SKM-1 treated with dmso at 0.1 percent for 144 hours (cell line): ENCODE data around the gene CRYZL1.

Experiments
- DNase-seq: peaks from one replicate; lab custom pipeline; 2025; ENCODE audit not compliant: unreplicated experiment; lab: John Stamatoyannopoulos, UW

CRYZL1 gene

DNA sequence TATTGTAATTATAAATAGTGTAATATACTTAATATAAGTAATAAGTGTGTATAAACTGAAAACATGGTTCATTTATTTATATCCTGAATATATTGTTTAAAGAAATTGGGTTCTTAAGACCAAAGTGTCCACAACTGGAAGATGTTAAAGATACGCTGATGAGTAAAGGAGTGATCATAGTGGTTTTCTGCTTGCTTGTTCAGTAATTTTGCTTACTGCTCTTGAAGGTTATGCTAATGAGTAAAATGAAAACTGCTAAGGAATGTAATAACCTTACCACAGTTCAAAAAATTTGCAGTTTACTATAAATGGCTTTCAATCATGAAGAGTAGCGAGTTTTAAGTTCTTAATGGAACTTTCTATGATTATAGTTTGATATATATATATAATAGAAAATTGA is 75.0 kb downstream of the CRYZL1 start:
- no peak for DNase-seq

DNA sequence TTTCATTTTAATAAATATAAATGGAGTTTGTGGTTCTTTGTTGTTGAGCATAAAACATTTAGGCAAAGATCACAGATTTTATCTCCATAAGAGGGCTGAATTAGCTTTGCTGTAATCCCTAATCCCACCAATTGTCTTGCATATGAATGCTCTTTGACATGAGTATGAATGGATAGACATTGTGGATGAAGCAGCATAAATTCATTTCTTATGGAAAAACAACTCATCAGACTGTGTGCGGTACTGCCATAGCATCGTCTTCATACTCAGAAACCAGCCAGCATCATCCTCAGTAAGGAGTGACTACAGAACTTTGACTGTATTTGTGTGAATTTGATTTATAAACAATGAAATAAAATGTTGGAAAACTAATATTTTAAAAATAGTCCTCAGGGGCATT is 79.2 kb downstream of the CRYZL1 start:
- no peak for DNase-seq

DNA sequence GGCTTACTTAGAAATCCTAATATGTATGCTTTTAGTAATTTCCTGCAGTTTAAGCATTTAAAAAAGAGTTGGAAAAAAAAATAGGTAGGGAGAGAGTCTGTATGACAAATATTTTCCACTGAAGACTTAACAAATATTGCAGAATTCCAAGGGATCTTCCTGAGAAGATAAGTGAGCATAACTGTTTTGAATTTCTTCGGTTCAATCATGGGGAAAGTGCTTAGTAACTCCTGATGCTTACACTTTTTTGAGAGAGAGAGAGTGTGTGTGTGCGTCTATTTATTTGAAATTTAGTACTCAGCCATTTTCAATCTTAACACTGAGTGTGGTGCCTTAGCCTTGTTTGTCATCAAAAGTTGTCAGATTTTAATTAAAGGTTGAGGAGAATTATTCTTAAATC is 80.2 kb downstream of the CRYZL1 start:
- DNase-seq, result no peak

DNA sequence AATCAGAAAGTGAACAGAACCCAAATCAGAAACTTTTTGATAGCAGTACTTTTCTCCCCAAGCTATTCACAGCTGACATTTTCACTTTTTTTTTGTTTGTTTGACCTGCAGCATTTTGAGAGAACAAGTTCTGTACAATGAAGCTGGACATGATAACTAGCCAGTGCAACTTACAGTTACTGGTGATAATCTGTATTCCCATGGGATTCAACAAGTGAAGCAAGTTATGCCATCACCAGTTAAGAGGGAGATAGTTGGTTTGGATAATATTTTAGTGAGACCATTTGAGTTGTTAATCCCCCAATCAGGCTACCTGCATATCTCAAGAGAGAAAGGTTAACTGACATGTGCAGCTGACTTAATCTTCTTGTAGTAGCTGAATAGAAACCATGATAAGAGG is 80.6 kb downstream of the CRYZL1 start:
- DNase-seq, result no peak

DNA sequence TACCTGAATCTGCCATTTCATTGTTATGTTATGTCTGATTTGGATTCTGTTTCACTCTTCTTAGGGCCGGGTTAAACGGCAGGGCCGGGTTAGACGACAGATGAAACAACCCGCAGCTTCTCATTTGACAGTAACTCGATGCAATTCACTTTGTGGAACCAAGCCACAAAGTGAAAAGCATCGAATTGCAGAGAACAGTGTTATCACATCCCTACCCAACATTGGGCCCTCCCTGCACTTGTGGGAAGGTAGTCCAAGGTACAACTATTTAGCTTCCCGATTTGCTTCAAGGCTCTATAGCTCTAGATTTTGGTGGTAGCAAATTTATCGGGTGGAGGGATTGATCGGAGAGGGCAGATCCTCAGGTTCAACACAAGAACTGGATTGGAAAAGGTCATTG is 81.7 kb downstream of the CRYZL1 start:
- DNase-seq, result no peak

DNA sequence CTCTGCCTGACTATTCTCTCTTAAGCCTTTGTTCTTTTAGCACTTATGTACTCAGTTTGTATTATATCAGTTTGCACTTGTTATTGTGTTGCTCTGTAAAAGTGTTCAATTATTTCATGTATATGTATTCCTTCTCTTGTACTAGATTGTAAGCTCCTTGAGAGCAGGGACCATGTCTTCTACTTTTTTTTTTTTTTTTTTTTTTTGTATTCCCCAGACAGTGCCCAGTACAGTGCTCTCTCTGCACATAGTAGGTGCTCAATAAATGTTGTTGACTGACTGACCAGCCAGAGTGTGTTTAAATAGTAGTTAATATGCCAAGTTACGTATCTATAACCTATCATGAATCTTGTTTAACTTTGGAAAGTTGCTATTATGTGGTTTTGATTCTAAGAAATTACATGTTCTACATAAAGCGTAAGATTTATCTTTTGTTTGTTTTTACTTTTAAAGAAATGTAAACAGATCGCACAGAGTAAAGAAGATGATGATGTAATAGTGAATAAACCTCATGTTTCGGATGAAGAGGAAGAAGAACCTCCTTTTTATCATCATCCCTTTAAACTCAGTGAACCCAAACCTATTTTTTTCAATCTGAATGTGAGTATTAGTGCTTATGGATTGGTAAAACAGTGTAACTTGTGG is 82.6 kb downstream of the CRYZL1 start:
- no peak for DNase-seq

DNA sequence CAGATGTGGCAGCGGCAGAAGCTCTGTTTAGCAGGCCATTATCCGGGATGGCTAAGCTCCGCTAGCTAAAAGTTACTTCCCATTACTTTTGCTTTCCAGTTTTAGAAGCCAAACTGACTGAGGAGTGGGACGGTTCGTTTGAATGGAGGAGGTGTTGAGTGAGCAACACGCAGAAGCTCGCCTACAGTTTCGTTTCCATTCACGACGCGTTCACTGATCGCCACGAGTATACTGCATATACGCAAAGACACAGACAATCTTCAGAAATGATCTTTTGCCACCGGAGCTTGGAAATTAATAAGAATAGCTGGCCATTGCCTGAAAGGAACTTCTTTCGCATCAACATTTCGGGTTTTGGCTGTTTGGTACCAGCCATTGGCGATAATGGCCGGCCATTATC is 84.1 kb downstream of the CRYZL1 start:
- no peak for DNase-seq

DNA sequence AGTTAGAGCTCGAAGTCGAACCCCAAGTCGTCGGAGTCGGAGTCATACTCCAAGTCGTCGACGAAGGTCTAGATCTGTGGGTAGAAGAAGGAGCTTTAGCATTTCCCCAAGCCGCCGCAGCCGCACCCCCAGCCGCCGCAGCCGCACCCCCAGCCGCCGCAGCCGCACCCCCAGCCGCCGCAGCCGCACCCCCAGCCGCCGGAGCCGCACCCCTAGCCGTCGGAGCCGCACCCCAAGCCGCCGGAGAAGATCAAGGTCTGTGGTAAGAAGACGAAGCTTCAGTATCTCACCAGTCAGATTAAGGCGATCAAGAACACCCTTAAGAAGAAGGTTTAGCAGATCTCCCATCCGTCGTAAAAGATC is 86.6 kb downstream of the CRYZL1 start:
- DNase-seq, result no peak

DNA sequence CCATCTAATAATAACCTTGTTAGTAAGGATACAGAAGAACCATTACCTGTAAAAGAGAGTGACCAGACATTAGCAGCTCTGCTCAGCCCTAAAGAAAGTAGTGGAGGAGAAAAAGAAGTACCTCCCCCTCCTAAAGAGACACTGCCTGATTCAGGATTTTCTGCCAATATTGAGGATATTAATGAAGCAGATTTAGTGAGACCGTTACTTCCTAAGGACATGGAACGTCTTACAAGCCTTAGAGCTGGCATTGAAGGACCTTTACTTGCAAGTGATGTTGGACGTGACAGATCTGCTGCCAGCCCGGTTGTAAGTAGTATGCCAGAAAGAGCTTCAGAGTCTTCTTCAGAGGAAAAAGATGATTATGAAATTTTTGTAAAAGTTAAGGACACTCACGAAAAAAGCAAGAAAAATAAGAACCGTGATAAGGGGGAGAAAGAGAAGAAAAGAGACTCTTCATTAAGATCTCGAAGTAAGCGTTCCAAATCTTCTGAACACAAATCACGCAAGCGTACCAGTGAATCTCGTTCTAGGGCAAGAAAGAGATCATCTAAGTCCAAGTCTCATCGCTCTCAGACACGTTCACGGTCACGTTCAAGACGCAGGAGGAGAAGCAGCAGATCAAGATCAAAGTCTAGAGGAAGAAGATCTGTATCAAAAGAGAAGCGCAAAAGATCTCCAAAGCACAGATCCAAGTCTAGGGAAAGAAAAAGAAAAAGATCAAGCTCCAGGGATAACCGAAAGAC is 87.1 kb downstream of the CRYZL1 start:
- DNase-seq, result no peak

DNA sequence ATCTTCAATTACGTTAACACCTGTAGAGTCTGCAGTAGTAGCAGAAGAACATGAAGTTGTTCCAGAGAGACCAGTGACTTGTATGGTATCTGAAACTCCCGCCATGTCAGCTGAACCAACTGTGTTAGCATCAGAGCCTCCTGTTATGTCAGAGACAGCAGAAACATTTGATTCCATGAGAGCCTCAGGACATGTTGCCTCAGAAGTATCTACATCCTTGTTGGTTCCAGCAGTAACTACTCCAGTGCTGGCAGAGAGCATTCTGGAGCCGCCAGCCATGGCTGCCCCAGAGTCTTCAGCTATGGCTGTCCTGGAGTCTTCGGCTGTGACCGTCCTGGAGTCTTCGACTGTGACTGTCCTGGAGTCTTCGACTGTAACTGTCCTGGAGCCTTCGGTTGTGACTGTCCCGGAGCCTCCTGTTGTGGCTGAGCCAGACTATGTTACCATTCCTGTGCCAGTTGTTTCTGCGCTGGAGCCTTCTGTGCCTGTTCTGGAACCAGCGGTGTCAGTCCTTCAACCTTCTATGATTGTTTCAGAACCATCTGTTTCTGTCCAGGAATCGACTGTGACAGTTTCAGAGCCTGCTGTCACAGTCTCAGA is 88.4 kb downstream of the CRYZL1 start:
- DNase-seq, result no peak

DNA sequence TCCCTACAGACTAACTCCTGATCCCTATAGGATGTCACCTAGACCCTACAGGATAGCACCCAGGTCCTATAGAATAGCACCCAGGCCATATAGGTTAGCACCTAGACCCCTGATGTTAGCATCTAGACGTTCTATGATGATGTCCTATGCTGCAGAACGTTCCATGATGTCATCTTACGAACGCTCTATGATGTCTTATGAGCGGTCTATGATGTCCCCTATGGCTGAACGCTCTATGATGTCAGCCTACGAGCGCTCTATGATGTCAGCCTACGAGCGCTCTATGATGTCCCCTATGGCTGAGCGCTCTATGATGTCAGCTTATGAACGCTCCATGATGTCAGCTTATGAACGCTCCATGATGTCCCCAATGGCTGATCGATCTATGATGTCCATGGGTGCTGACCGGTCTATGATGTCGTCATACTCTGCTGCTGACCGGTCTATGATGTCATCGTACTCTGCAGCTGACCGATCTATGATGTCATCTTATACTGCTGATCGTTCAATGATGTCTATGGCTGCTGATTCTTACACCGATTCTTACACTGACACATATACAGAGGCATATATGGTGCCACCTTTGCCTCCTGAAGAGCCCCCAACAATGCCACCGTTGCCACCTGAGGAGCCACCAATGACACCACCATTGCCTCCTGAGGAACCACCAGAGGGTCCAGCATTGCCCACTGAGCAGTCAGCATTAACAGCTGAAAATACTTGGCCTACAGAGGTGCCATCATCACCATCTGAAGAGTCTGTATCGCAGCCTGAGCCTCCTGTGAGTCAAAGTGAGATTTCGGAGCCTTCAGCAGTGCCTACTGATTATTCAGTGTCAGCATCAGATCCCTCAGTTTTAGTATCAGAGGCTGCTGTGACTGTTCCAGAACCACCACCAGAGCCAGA is 89.2 kb downstream of the CRYZL1 start:
- no peak for DNase-seq

DNA sequence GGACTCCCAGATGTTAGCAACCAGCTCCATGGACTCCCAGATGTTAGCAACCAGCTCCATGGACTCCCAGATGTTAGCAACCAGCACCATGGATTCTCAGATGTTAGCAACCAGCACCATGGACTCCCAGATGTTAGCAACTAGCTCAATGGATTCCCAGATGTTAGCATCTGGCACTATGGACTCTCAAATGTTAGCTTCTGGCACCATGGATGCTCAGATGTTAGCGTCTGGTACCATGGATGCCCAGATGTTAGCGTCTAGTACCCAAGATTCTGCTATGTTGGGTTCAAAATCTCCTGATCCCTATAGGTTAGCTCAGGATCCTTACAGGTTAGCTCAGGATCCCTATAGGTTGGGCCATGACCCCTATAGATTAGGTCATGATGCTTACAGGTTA is 89.9 kb downstream of the CRYZL1 start:
- no peak for DNase-seq

DNA sequence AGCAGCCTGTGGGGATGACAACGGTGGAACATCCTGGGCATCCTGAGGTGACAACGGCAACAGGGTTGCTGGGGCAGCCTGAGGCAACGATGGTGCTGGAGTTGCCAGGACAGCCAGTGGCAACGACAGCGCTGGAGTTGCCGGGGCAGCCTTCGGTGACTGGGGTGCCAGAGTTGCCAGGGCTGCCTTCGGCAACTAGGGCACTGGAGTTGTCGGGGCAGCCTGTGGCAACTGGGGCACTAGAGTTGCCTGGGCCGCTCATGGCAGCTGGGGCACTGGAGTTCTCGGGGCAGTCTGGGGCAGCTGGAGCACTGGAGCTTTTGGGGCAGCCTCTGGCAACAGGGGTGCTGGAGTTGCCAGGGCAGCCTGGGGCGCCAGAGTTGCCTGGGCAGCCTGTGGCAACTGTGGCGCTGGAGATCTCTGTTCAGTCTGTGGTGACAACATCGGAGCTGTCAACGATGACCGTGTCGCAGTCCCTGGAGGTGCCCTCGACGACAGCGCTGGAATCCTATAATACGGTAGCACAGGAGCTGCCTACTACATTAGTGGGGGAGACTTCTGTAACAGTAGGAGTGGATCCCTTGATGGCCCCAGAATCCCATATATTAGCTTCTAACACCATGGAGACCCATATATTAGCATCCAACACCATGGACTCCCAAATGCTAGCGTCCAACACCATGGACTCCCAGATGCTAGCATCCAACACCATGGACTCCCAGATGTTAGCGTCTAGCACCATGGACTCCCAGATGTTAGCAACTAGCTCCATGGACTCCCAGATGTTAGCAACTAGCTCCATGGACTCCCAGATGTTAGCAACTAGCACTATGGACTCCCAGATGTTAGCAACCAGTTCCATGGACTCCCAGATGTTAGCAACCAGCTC is 90.5 kb downstream of the CRYZL1 start:
- DNase-seq, result no peak

DNA sequence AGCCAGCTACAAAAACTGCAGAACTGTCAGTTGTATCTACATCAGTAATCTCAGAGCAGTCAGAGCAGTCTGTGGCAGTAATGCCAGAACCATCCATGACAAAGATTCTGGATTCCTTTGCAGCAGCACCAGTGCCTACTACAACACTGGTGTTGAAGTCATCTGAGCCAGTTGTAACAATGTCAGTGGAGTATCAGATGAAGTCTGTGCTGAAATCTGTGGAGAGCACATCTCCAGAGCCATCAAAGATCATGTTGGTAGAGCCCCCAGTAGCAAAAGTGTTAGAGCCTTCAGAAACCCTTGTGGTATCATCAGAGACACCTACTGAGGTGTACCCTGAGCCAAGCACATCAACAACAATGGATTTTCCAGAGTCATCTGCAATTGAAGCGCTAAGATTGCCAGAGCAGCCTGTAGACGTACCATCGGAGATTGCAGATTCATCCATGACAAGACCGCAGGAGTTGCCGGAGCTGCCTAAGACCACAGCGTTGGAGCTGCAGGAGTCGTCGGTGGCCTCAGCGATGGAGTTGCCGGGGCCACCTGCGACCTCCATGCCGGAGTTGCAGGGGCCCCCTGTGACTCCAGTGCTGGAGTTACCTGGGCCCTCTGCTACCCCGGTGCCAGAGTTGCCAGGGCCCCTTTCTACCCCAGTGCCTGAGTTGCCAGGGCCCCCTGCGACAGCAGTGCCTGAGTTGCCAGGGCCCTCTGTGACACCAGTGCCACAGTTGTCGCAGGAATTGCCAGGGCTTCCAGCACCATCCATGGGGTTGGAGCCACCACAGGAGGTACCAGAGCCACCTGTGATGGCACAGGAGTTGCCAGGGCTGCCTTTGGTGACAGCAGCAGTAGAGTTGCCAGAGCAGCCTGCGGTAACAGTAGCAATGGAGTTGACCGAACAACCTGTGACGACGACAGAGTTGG is 91.4 kb downstream of the CRYZL1 start:
- no peak for DNase-seq

DNA sequence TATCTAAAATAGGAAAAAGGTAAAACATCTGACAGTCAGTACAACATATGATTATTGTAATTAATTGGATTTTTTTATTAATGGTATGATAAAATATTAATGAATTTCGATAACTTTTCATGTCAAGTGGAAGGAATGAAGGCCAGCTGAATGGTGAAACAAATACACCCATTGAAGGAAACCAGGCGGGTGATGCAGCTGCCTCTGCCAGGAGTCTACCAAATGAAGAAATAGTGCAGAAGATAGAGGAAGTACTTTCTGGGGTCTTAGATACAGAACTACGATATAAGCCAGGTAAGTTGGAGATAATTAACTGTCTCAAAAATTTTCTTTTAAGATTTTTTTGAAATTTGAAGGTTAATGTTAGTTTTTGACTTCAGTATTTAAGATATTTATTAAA is 95.5 kb downstream of the CRYZL1 start:
- no peak for DNase-seq

DNA sequence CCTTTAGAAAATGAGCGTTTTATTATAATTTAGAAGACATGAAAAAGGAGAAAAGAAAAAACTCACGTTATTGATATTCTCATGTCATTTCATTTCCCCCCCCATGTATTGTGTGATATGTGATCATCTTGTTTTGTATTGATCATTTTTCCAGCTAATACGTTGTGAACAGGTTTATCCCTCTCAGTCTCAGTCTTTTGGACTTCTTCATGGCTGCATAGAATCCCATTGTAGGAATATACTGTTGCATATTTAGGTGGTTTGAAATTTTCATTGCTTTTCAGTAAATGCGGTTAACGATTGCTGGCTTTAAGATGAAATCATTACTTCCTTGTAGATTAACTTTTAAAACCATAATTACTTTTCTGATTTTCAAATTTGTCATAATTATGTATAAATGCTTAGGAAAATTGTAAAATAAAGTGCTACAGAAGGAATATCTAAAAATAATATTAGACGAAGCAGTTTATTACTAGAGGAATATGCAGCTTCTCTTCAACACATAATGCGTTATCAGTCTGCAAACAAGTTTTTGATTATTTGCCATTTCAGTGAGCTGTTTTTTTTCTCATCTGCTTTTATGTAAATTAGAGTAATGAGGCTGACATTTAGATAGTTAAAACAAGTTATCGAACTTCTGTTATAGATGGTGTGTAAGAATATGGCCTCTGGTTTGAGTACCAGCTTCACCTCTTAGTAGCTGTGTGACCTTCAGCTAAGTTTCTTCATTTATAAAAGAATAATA is 96.9 kb downstream of the CRYZL1 start:
- no peak for DNase-seq

DNA sequence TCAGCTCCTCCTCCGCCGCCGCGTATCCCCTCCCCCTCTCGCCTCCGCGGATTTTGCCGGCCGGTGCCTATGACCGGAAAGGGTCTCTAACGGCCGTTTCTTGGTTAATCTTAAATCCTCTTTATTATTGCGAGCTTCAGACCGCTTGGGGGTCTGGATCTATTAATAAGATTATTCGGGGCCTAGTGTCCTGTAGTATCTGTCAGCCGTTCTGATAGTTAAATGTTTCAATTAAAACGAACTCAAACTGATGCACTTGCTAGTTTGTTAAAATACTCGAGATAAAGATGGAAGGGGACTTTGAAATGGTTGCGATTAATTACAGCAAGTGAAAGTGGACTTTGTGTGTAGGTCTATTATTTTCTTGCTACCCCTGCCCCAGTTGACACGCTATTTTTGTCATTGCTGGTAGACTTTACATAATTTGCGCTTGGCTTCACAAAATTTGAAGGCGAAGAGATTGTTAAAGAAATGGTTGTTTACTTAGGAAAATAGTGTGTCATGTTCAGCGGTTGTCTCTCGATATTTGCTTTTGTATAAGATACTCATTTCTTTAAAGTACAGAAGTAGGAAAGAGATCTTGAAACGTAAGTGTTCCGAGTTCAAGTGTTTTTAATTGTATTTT is 97.9 kb downstream of the CRYZL1 start:
- peak; percentile 19 for DNase-seq
